SKM-1 (cell line): ENCODE data around the gene WAC.
"Not testable (repeated sequence)": the region's sequence is repeated elsewhere in the genome, so short reads cannot be mapped to it uniquely, and the experiment has no call there.

Source experiments
- DNase-seq: peaks from one replicate; lab custom pipeline; 2025; ENCODE audit not compliant: unreplicated experiment; lab: John Stamatoyannopoulos, UW

Gene WAC

GRCh38 chr10:28532337-28533185 lies at the start of gene WAC:
WAC (plus strand) TSS chr10:28533118; CDS start chr10:28533580, 462 bp downstream.
- peak; percentile 73 for DNase-seq

GRCh38 chr10:28489206-28489605 lies 43.7 kb upstream of the WAC start:
- DNase-seq = no peak

GRCh38 chr10:28490256-28490865 lies 42.6 kb upstream of the WAC start:
- DNase-seq = not testable (repeated sequence)

DNA sequence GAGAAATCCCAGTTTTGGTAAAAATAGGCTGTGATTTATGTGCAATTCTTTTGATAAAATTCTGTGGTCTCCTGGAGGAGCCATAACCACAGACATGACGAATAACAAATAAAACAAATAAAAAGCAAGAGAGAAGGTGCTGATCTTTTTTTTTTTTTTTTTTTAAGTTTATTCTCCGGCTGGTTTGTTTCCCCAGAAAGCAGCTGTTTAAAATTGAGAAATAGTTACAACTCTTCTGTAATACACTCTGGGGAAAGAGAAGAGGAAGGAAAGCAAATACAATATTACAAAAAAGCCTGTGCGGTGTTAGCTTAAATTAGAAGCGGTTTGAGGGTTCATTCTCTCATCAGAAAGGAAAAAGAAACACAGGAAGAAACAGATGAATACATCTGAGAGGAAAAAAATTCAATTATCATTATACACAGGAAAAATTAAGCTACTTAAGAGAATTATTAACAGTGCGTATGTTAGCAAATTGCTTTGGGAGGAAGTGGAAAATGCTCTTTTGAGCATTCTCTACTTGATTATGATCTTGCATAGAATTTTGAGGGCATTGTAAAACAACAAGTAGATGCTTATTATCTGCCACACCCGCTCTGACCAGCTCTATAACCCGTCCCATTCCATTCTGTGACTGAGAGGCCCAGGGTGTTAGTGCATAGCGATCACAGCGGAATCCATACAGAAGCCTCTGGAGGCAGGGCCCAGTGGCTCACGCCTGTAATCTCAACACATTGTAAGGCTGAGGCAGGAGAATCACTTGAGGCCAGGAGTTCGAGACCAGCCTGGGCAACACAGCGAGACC lies 40.6 kb upstream of the WAC start:
- DNase-seq = peak; percentile 49

- DNase-seq = no peak
Measured at GRCh38 chr10:28494420-28494819, 38.5 kb upstream of the WAC start.

GRCh38 chr10:28495084-28495483 lies 37.8 kb upstream of the WAC start:
- DNase-seq = no peak

- no peak for DNase-seq
Measured at GRCh38 chr10:28496017-28496416, 36.9 kb upstream of the WAC start.

GRCh38 chr10:28496481-28496961 lies 36.4 kb upstream of the WAC start:
- no peak for DNase-seq

DNA sequence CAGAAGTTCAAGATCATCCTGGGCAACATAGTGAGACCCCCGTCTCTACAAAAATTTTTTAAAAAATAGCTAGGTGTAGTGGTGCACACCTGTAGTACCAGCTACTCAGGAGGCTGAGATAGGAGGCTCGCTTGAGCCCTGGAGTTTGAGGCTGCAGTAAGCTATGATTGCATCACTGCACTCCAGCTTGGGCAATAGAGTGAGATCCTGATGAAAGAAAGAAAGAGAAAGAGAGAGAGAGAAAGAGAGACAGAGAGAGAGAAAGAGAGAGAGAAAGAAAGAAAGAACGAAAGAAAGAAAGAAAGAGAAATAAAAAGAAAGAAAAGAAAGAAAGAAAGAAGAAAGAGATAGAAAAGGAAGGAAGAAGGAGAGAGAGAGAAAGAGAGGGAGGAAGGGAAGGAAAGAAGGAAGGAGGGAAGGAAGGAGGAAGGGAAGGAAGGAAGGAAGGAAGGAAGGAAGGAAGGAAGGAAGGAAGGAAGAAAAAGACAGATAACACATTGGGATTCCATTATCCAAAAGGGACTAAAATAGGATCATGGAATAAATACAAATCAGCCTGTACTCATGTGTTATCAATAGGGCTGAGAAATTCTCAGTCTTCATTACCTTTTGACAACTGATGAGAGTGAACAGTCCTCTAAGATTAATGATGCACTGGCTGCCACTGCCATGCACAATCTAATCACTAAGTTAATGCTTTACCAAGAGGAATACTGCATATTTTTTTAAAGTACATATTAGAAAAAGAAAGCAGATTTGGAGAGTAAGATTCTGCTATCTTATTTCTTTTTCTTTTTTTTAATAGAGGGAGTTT lies 35.4 kb upstream of the WAC start:
- no peak for DNase-seq

GRCh38 chr10:28500203-28500602 lies 32.7 kb upstream of the WAC start:
- not testable (repeated sequence) for DNase-seq

- no peak for DNase-seq
Measured at GRCh38 chr10:28503114-28503513, 29.8 kb upstream of the WAC start.

- no peak for DNase-seq
Measured at GRCh38 chr10:28505359-28505959, 27.5 kb upstream of the WAC start.

DNA sequence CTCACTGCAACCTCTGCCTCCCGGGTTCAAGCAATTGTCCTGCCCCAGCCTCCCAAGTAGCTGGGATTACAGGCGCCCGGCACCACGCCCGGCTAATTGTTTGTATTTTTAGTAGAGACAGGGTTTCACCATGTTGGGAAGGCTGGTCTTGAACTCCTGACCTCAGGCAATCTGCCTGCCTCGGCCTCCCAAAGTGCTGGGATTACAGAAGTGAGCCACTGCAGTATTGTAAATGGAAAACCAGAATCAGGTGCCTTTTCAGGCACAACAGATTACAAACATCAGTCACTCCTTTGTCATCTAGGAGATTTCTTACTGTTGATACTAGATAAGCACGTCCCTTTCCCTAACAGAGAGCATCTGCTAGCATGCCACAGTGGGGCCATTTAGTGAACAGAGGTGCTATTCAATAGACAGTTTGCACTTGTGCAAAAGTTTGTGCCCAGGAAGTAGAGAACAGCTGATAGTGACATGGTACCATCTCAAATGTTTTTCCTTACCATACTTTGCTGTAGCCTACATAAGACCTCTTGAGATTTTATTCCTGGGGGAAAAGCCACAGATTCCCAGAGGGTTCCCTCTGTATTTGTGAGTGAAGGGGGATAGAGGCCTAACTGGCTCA lies 24.5 kb upstream of the WAC start:
- no peak for DNase-seq

DNA sequence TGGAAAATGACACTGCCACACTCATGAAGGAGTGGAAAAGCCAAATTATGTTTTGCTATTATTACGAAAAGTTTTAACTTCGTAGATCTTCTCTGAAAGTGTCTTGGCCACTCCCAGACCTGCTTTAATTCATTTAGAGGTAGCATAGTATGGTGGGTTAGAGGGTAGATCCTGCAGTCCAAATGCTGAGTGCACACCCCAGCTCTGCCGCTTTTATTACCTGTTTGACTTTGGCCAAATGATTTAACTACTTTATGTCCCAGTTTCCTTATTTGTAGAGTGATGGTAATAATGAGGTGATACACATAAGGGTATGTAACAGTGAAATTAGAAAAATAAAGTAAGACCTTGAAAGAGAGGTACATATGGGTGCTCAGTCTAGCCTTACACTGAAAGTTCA lies 23.6 kb upstream of the WAC start:
- no peak for DNase-seq

- no peak for DNase-seq
Measured at GRCh38 chr10:28514648-28515047, 18.3 kb upstream of the WAC start.

DNA sequence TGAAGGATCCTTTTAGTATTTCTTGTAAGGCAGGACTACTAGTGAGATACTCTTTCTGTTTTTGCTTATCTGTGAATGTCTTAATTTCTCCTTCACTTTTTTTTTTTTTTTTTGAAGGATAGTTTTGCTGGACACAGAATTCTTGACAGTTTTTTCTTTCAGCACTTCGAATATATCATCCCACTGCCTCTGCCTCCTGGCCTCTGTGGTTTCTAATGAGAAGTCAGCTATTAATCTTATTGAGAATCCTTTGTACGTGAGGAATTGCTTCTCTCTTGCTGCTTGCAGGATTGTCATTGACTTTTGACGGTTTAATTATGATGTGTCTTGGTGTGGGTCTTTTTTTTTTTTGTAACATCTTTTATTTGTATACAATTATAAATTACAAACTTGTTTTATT lies 12.6 kb upstream of the WAC start:
- DNase-seq = no peak

GRCh38 chr10:28520828-28521227 lies 12.1 kb upstream of the WAC start:
- DNase-seq = not testable (repeated sequence)

GRCh38 chr10:28521961-28522360 lies 11.0 kb upstream of the WAC start:
- DNase-seq = not testable (repeated sequence)

- DNase-seq = no peak
Measured at GRCh38 chr10:28523725-28524252, 9.1 kb upstream of the WAC start.

DNA sequence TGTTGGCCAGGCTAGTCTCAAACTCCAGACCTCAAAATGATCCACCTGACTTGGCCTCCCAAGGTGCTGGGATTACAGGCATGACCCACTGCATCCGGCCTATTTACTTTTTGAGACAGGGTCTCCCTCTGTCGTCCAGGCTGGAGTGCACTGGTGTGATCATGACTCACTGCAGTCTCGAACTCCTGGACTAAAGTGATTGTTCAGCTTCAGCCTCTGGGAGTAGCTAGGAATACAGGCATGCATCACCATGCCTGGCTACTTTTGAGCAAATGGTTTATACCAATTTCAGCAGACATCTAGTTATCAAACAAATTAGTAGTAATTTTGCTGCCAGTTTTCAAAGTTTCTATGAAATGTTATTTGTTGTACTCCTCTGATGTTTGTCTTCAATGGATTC lies 2.2 kb upstream of the WAC start:
- no peak for DNase-seq
